Inflammatory macrophage (primary cell): ENCODE measurements around the gene APLP2.
"Not testable (repeated sequence)": the region's sequence is repeated elsewhere in the genome, so short reads cannot be mapped to it uniquely, and the experiment has no call there.

Experiments used
- DNase-seq, 2 donors: peaks; one replicate each; pipeline ENCODE4 v3.0.0-alpha.2; 2020 to 2022

The APLP2 gene

GRCh38 chr11:130175898-130176297 lies 106.2 kb downstream of the APLP2 start:
- DNase-seq: no peak

GRCh38 chr11:130177782-130178181 lies 108.1 kb downstream of the APLP2 start:
- DNase-seq: no peak

- no peak for DNase-seq
Observed at GRCh38 chr11:130178441-130179339, 109.0 kb downstream of the APLP2 start.

GRCh38 chr11:130179396-130180306 lies 110.0 kb downstream of the APLP2 start:
- no peak for DNase-seq

- peak; percentile 73 to 75 for DNase-seq
Observed at GRCh38 chr11:130180491-130180890, 110.8 kb downstream of the APLP2 start.

GRCh38 chr11:130180896-130181294 lies 111.2 kb downstream of the APLP2 start:
- no peak for DNase-seq

GRCh38 chr11:130181295-130182272 lies 111.9 kb downstream of the APLP2 start:
- peak; percentile 70 to 77 for DNase-seq

- DNase-seq: no peak
Observed at GRCh38 chr11:130183878-130184610, 114.3 kb downstream of the APLP2 start.

- DNase-seq: no peak
Observed at GRCh38 chr11:130187096-130187495, 117.4 kb downstream of the APLP2 start.

- DNase-seq: no peak
Observed at GRCh38 chr11:130188047-130188446, 118.4 kb downstream of the APLP2 start.

GRCh38 chr11:130188585-130189347 lies 119.1 kb downstream of the APLP2 start:
- no peak for DNase-seq

GRCh38 chr11:130189492-130190210 lies 120.0 kb downstream of the APLP2 start:
- DNase-seq: peak; percentile 17 to 39

- DNase-seq: no peak
Observed at GRCh38 chr11:130190371-130190881, 120.7 kb downstream of the APLP2 start.

GRCh38 chr11:130191896-130192295 lies 122.2 kb downstream of the APLP2 start:
- no peak for DNase-seq

- DNase-seq: no peak
Observed at GRCh38 chr11:130192845-130193267, 123.2 kb downstream of the APLP2 start.

GRCh38 chr11:130193551-130193950 lies 123.9 kb downstream of the APLP2 start:
- not testable (repeated sequence) for DNase-seq
